NK-92 treated with Interleukin-12 subunit alpha and Interleukin-12 subunit beta, amount 100 ng/mL, for 24 hours (cell line): Measurements from ENCODE around the gene CD70.
"Not testable (repeated sequence)": the region's sequence is repeated elsewhere in the genome, so short reads cannot be mapped to it uniquely, and the experiment has no call there.

Source experiments
- DNase-seq: peaks from one replicate; lab custom pipeline; 2025; lab: John Stamatoyannopoulos, UW

Gene CD70

DNA sequence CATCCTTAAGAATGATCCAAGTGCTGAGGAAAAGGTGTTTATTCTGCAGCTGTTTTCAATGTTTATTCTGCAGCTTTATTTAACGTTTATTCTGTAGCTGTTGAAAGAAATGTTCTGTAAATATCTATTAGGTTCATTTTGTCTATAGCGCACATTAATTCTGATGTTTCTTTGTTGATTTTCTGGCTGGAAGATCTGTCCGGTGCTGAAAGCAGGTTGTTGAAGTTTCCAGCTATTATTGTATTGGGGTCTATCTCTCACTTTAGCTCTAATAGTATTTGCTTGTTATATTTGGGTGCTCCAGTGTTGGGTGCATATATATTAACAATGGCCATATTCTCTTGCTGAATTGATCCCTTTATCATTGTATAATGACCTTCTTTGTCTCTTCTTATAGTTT is 20.2 kb downstream of the CD70 start:
- no peak for DNase-seq

DNA sequence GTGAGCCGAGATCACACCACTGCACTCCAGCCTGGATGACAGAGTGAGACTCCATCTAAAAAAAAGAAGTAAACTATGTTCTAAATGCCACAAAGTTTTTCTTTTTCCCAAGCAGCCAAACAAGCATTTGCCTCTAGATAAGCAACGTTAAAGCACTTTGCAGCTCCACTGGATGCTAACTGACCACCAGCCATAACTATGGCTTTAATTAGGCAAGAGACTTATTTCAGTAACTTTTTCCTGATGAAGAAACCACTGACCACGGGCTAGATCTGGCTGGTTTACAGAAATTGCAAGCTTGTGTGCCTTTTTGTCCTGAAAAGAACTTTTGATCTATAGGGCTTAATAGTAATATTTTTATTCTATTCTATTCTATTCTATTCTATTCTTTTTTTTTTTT is 22.1 kb downstream of the CD70 start:
- no peak for DNase-seq

DNA sequence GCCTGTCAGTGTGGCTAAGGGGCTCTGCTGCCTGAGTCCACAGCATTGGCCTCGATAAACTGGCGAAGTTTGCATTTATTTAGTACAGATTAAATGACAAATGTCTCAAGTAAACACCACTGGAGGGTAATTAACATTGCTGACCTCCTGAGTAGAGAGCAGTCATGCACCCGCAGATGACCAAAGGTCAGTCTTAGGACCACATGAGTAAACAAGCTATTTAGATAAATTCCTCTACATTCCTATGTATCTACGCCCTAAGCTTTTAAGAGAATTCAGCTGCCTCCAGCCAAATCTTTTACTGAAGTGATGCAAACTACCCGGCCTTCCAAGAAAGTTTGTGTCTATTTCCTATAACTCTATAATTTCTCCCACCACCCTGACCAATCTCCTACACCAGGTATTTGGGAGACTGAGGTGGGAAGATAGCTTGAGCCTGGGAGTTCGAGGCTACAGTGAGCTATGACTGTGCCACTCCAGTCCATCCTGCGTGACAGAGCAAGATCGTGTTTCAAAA is 22.9 kb downstream of the CD70 start:
- no peak for DNase-seq

DNA sequence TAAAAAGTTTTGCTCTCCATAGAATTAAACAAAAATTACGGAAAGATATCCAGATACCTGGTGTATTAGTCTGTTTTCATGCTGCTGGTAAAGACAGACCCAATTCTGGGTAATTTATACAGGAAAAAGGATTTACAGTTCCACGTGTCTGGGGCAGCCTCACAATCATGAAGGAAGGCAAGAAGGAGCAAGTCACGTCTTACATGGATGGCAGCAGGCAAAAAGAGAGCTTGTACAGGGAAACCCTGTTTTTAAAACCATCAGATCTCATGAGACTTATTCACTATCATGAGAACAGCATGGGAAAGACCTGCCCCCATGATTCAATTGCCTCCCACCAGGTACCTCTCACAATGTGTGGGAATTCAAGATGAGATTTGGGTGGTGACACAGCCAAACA is 24.2 kb downstream of the CD70 start:
- DNase-seq: not testable (repeated sequence)

DNA sequence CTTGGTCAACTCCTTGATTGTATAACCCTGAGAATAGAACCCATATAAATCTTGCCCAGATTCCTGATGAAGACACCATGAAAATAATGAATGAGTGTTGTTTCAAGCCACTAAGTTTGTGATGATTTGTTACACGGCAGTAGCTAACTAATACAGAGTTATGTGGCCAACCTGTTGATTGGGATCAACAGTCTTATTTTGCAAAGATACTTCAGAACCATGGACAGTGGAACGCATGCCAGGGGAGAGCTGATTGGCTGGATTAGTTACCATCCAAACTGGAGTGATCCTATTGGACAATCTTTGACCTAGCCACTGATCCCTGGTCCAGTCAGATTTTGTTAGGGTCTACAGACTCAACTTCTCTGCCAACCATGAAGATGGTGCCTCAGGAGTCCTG is 26.6 kb downstream of the CD70 start:
- no peak for DNase-seq

DNA sequence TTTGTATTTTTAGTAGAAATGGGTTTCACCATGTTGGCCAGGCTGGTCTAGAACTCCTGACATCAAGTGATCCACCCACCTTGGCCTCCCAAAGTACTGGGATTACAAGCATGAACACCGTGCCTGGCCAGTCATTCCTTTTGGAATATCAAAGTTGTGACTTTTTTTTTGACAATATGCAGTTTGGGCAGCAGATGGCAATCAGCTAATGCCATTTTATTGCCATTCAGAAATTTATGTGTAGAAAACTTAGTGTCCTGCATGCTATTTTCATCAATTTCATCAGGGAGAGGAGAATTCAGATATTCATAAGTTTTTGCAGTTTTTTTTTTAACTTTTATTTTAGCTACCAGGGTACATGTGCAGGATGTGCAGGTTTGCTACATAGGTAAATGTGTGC is 28.5 kb downstream of the CD70 start:
- DNase-seq: not testable (repeated sequence)

DNA sequence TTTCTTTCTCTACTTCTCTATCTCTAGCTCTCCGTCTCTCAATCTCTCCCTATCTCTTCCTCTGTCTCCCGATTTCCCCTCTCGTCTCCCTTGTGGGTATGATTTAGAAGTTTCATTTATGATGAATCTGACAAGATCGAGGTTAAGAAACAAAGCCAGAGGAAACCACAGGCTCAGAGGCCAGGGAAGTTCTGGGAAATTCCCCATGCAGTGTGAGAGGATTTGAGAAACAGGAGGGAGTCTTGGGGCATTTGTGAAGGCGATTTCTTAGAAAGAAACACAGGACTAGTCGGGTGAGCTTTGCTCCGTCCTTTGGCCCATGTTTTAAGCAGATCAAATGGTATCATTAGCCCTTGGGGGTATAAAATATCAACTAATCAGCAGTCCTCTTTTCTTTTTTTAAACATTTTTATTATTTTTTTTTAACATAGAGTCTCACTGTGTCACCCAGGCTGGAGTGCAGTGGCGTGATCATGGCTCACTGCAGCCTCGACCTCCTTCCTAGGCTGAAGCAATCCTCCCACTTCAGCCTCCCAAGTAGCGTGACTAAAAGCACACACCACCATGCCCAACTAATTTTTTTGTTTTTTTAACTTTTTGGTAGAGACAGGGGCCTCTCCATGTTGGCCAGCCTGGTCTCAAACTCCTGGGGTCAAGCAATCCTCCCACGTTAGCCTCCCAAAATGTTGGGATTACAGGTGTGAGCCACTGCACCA is 34.3 kb downstream of the CD70 start:
- DNase-seq: no peak

DNA sequence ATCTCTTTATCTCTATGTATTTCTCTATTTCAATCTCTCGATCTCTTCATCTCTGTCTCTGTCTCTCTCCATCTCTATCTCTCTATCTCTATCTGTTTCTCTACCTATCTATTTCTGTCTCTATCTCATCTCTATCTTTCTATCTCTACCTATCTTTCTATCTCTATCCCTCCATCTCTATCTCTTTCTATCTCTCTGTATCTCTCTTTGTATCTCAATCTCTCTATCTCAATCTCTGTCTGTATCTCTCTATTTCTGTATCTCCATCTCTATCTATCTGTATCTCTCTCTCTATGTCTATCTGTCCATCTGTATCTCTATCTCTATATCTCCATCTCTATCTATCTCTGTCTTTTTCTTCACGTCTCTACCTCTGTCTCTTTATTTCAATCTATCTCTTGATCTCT is 34.9 kb downstream of the CD70 start:
- DNase-seq: no peak

DNA sequence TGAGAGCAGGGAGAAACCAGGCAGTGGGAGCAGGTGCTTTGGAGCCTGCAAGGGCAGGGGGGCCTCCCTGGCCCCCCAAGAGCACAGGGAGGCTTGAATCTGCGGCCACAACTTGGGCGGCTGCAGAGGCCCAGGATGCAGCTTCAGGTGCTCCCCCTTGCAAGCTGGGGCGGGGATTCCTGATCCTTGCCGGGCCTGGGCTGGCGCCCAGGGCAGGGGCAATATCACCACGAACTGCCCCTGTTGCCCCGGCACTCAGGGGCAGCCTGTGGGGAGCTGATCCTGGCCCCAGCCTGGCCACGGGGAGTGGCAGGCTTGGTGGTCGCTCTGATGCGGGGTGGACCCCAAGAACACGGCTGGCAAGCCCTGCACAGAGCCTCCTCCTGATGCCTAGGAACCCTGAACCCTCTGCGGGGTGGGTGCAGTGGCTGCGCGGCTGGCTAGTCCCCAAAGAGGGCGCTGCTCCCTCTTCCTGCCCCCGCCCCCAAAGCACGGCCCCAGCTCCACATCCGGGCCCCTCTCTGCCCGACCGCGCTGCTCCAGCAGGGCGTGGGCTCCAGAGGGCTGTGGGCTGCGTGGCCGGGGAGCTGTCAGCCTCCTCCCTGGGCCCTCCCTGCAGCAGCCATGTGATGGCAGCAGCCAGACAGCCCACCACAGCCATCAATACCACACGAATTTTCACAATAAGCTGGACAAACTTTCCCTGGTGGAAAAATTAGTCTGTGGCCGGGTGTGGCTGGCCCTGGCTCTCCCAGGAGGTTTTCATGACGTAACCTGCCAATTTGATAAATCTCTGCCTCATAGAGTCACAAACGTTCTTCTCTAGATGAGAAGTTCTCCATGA is 39.1 kb downstream of the CD70 start:
- no peak for DNase-seq

DNA sequence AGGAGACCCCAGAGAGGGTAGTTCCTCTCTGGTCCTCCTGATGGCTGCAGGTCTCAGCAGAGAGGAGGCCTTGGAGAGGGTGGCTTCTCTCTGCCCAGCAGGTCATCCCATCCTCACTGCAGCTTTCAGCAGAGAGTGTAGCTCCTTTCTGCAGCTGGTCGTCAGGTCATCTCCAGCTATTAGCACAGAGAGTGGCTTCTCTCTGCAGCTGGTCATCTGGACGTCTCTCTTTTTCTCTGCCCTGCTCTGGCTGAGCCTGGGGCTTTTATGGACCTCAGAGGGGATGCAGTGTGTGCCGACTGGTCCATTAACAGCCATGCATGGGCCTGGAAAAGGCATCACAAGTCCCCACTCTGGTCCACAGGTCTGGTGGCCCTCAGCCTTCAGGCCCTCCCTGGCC is 39.9 kb downstream of the CD70 start:
- no peak for DNase-seq

DNA sequence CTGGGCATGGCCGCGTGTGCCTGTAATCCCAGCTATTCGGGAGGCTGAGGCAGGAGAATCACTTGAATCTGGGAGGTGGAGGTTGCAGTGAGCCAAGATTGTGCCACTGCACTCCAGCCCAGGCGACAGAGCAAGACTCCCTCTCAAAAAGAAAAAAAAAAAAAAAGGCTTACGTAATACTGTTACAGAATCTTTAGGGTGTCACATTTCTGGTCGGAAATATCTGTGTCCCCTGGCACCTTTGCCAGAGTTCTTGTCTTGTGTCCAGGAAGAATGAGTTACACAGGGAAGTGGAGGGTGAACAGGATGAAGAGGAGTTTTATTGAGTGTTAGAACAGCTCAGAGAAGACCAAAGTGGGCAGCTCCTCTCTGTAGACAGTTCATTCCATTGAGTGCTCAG is 40.3 kb downstream of the CD70 start:
- DNase-seq: not testable (repeated sequence)

DNA sequence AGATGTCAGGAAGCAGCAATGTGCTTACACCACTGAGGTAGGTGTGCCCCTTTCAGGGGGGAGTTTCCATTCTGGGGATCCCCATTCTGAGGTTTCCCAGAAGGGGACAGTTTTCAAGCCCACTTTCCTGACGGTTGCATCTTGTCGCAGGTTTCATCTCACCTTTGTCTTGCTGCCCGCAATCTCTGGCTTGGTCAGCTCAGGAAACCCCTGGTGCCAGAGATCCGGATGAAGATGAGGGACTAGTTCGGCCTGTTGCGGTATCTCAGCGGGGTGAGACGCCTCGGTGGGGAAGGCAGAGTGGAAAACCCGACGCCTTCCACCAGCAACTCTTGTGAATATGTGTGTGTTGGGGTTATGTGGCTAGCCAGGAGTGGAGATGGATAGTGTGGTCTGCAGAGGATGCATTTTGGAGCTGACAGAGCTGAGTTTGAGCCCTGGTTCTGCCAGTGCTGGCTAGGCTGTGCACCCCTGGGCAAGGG is 47.0 kb downstream of the CD70 start:
- no peak for DNase-seq

DNA sequence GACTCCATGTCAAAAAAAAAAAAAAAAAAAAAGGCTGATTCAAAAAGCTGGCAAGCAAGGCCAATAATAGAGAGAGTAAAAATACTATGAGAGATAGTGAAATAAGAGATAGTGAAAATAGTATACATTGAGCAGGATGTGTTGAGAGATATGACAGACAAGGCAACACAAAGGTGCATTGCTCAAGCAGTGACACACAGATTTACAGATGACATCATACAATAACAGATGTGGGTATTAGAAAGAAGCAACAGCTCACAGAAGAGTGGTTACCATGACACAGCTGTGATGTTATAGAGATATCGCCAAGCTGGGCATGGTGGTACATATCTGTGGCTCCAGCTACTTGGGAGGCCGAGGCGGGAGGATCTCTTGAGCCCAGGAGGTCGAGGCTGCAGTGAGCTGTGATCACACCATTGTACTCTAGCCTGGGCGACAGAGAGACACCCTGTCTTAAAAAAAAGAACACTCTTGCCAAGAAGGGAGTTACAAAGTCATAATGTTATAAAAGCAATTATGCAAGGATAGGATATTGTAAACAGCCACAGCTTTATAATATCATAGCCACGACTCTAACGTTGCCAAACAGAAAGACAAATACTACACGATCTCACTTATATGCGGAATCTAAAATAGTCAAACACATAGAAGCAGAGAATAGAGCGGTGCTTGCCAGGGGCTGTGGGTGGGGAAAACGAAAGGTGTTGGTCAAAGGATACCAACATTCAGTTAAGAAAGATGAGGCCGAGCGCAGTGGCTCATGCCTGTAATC is 49.8 kb downstream of the CD70 start:
- DNase-seq: no peak

DNA sequence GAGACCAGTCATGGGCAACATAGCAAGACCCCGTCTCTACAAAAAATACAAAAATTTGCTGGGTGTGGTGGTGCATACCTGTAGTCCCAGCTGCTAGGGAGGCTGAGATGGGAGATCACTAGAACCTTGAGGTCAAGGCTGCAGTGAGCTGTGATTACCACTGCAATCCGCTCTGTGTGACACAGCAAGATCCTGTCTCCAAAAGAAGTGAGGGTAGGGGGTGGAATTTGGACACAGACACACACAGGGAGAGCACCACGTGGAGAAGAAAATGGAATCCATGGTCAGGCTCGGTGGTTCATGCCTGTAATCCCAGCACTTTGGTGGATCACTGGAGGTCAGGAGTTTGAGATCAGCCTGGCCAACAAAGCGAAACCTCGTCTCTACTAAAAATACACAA is 51.4 kb downstream of the CD70 start:
- no peak for DNase-seq
